Eye (tissue), 1 donor: ENCODE measurements around the gene DYNLT2.

ENCODE experiments used
- DNase-seq: peaks from one replicate; pipeline ENCODE4 v3.0.0-alpha.2; 2015

DYNLT2 gene

GRCh38 chr6:169692516-169692915 lies 58.9 kb downstream of the DYNLT2 start:
- no peak for DNase-seq

- no peak for DNase-seq
These were observed 60.1 kb downstream of the DYNLT2 start for GRCh38 chr6:169691260-169691659.
